HepG2 (cell line): ENCODE data around the gene HCFC1R1. TPM values are rescaled to one million over a fixed set of nuclear protein-coding genes. Genes with fewer than 3 reads are reported as not detected.

Source experiments
- ATRX ChIP-seq: sonication (generic); formaldehyde crosslinking; IDR thresholded peaks from 2 replicates; pipeline ENCODE4 v1.4.0; 2020; ENCODE audit warnings: missing genetic modification reagents, borderline replicate concordance
- CCDC6 ChIP-seq: sonication (generic); formaldehyde crosslinking; IDR thresholded peaks from 2 replicates; pipeline ENCODE4 v1.8.1; 2022; ENCODE audit warnings: mild to moderate bottlenecking, missing genetic modification reagents, moderate library complexity
- JUNB ChIP-seq: sonication (generic); formaldehyde crosslinking; IDR thresholded peaks from 2 replicates; pipeline ENCODE4 v1.8.0; 2022; ENCODE audit warnings: missing genetic modification reagents, mild to moderate bottlenecking, borderline replicate concordance
- MAZ ChIP-seq, 2 experiments: sonication (generic) in 1 of 2; formaldehyde crosslinking in 1 of 2; IDR thresholded peaks; 2 replicates each; pipeline versions ENCODE4 v1.5.0 to v1.6.1; 2012 to 2020; ENCODE audit warnings: low read depth in 2 of 2, mild to moderate bottlenecking in 2 of 2, borderline replicate concordance in 1 of 2, improper control_type of control experiment in 1 of 2, low read length in 1 of 2, missing genetic modification reagents in 1 of 2, moderate library complexity in 1 of 2
- PAWR ChIP-seq: sonication (generic); formaldehyde crosslinking; IDR thresholded peaks from 2 replicates; pipeline ENCODE4 v1.4.0; 2020; ENCODE audit warnings: missing genetic modification reagents, mild to moderate bottlenecking, borderline replicate concordance
- PHB2 ChIP-seq: fragments of 450-650 bp; IDR thresholded peaks from 2 replicates; pipeline ENCODE4 v1.6.1; 2018; ENCODE audit not compliant: partially characterized antibody
- RARG ChIP-seq: sonication (generic); formaldehyde crosslinking; IDR thresholded peaks from 2 replicates; pipeline ENCODE4 v1.4.0; 2020; ENCODE audit warnings: low read depth, mild to moderate bottlenecking, missing genetic modification reagents
- RCOR2 ChIP-seq: IDR thresholded peaks from 2 replicates; pipeline ENCODE4 v1.6.1; 2016; ENCODE audit warnings: missing biosample characterization, missing genetic modification reagents
- ZNF280B ChIP-seq: sonication (generic); formaldehyde crosslinking; IDR thresholded peaks from 2 replicates; pipeline ENCODE4 v1.5.0; 2020; ENCODE audit warnings: missing genetic modification reagents, mild to moderate bottlenecking, borderline replicate concordance
- ZNF318 ChIP-seq: sonication (generic); formaldehyde crosslinking; IDR thresholded peaks from 2 replicates; pipeline ENCODE4 v1.4.0; 2020; ENCODE audit warnings: mild to moderate bottlenecking, missing genetic modification reagents
- ZNF337 ChIP-seq: sonication (generic); formaldehyde crosslinking; IDR thresholded peaks from 2 replicates; pipeline ENCODE4 v1.5.1; 2020; ENCODE audit warnings: missing genetic modification reagents, low read depth, mild to moderate bottlenecking, borderline replicate concordance
- ZNF414 ChIP-seq: sonication (generic); formaldehyde crosslinking; IDR thresholded peaks from 2 replicates; pipeline ENCODE4 v1.5.0; 2020; ENCODE audit warnings: missing genetic modification reagents
- ZNF567 ChIP-seq: sonication (generic); formaldehyde crosslinking; IDR thresholded peaks from 2 replicates; pipeline ENCODE4 v1.8.1; 2023; ENCODE audit warnings: mild to moderate bottlenecking, missing genetic modification reagents, borderline replicate concordance
- ZNF691 ChIP-seq: sonication (generic); formaldehyde crosslinking; IDR thresholded peaks from 2 replicates; pipeline ENCODE4 v1.4.0; 2020; ENCODE audit warnings: missing genetic modification reagents, low read depth, mild to moderate bottlenecking, borderline replicate concordance
- polyA plus RNA-seq, 8 experiments: library from polyadenylated mRNA; depleted of rRNA in 3 of 8; stranded (reverse) in 7 of 8; unstranded in 1 of 8; fragments of >200 nt; fragmentation: Illumina TruSeq in 4 of 8; extraction: Trizol in 4 of 8; gene quantifications; 2 replicates each; pipeline versions ENCODE4 v1.2.1 to v1.2.3, GENCODE V29; 2011 to 2016; ENCODE audit warnings: low read depth in 4 of 8, missing spikeins in 1 of 8, mixed read lengths in 1 of 8; ENCODE audit not compliant: insufficient read depth in 1 of 8
- total RNA-seq, 5 experiments: library from RNA; depleted of rRNA; stranded (reverse); fragments of >200 nt; fragmentation: Illumina TruSeq; extraction: Trizol; gene quantifications; 2 replicates each; pipeline ENCODE4 v1.2.3, GENCODE V29; 2016; ENCODE audit warnings: low read depth in 1 of 5

Gene HCFC1R1
- total and polyA plus RNA-seq, 2 of the 13 experiments (the other 11 are each of a cell fraction or from before 2014, with no cell fraction given): 13.8 to 16.1 TPM

GRCh38 chr16:3007059-3007956 is 16.4 kb downstream of the HCFC1R1 start (continued):
- TF ChIP-seq CCDC6 (CRISPR knock-in tag) (no peak), RARG (CRISPR knock-in tag) (no peak), MAZ (IDR thresholded peaks at IDR 0.05; ENCODE audit: borderline replicate concordance, low read depth, low read length) (no peak), MAZ (CRISPR knock-in tag; IDR thresholded peaks at IDR 0.05; ENCODE audit: low read depth) (no peak), JUNB (no peak), ATRX (CRISPR knock-in tag) (no peak), ZNF567 (no peak), PAWR (CRISPR knock-in tag) (no peak), ZNF280B (no peak), RCOR2 (CRISPR knock-in tag) (no peak), ZNF318 (CRISPR knock-in tag) (no peak), ZNF337 (CRISPR knock-in tag) (no peak), ZNF414 (no peak), ZNF691 (CRISPR knock-in tag) (no peak), PHB2 (no peak)
